ENCODE results near the gene TCF20. TPM values are rescaled to one million over a fixed set of nuclear protein-coding genes. Genes with fewer than 3 reads are reported as not detected.

Gene TCF20
- total RNA-seq, 6 experiments from 2014 or later, result 15.4 to 20.5 (median 18.5) TPM

GRCh38 chr22:42297778-42298177 lies 27.3 kb upstream of the TCF20 start:
- WGBS (ENCODE audit: insufficient coverage, low coverage, low lambda C conversion rate, missing lambda C conversion rate), result 50% methylated on average over 1 of the region's 2 CpGs
- Histone ChIP-seq H3K36me3 (no peaks in the 10 kb centered on the region), H3K4me1 (no peaks in the 10 kb centered on the region), H3K4me3 (no peak overlapping the region), H3K27me3 (no peaks in the 10 kb centered on the region), H3K27ac (no peak overlapping the region), H3K9me3 (no peaks in the 10 kb centered on the region)
- DNase-seq (no peak), ATAC-seq (no peak)
- TF ChIP-seq CTCF (IDR thresholded peaks at IDR 0.05) (no peak), POLR2A (IDR thresholded peaks at IDR 0.05) (no peak)
- intact Hi-C loops (cut with DNase I), result no loop called here

GRCh38 chr22:42296883-42297282 lies 26.4 kb upstream of the TCF20 start:
- Histone ChIP-seq H3K36me3 (no peaks in the 10 kb centered on the region), H3K9me3 (no peaks in the 10 kb centered on the region), H3K27ac (no peak overlapping the region), H3K4me3 (no peak overlapping the region), H3K27me3 (no peaks in the 10 kb centered on the region), H3K4me1 (no peaks in the 10 kb centered on the region)
- ATAC-seq (no peak), DNase-seq (no peak)
- intact Hi-C loops (cut with DNase I), result no loop called here
- 100% methylated on average over 1 of the region's 3 CpGs for WGBS (ENCODE audit: insufficient coverage, low coverage, low lambda C conversion rate, missing lambda C conversion rate)
- TF ChIP-seq POLR2A (IDR thresholded peaks at IDR 0.05) (no peak), CTCF (IDR thresholded peaks at IDR 0.05) (no peak)

- DNase-seq (no peak), ATAC-seq (no peak)
- Histone ChIP-seq H3K9me3 (no peaks in the 10 kb centered on the region), H3K27me3 (no peaks in the 10 kb centered on the region), H3K4me3 (no peak overlapping the region), H3K27ac (no peak overlapping the region), H3K36me3 (no peaks in the 10 kb centered on the region), H3K4me1 (no peaks in the 10 kb centered on the region)
- TF ChIP-seq POLR2A (IDR thresholded peaks at IDR 0.05), result no peak
- TF ChIP-seq CTCF (IDR thresholded peaks at IDR 0.05), result no peak
- intact Hi-C loops (cut with DNase I), result no loop called here
- WGBS (ENCODE audit: insufficient coverage, low coverage, low lambda C conversion rate, missing lambda C conversion rate), result no CpG with 5 or more reads among the region's 19 CpGs
Observed at GRCh38 chr22:42296381-42296853, 26.0 kb upstream of the TCF20 start.

- no peak overlapping the region for H3K4me3 ChIP-seq
- no peak overlapping the region for H3K27ac ChIP-seq
- ATAC-seq (peak; percentile 55 to 82 (median 70)), DNase-seq (peak in 2 of 3 donors; percentile 56 to 65)
- intact Hi-C loops (cut with DNase I), result no loop called here
- no peaks in the 10 kb centered on the region for H3K4me1 ChIP-seq
- H3K27me3 ChIP-seq, result no peaks in the 10 kb centered on the region
- TF ChIP-seq POLR2A (IDR thresholded peaks at IDR 0.05), result no peak
- TF ChIP-seq CTCF (IDR thresholded peaks at IDR 0.05), result no peak
- no peaks in the 10 kb centered on the region for H3K9me3 ChIP-seq
- H3K36me3 ChIP-seq, result no peaks in the 10 kb centered on the region
- 25% methylated on average over 12 of the region's 22 CpGs for WGBS (ENCODE audit: insufficient coverage, low coverage, low lambda C conversion rate, missing lambda C conversion rate)
Observed at GRCh38 chr22:42294034-42294985, 23.9 kb upstream of the TCF20 start.

Data from right lobe of liver (tissue), 6 donors.